ENCODE results near the gene P2RY11. TPM values are rescaled to one million over a fixed set of nuclear protein-coding genes. Genes with fewer than 3 reads are reported as not detected.

P2RY11 gene
- total and polyA plus RNA-seq, 7 donors, result 4.0 to 18.5 (median 12.7) TPM

DNA sequence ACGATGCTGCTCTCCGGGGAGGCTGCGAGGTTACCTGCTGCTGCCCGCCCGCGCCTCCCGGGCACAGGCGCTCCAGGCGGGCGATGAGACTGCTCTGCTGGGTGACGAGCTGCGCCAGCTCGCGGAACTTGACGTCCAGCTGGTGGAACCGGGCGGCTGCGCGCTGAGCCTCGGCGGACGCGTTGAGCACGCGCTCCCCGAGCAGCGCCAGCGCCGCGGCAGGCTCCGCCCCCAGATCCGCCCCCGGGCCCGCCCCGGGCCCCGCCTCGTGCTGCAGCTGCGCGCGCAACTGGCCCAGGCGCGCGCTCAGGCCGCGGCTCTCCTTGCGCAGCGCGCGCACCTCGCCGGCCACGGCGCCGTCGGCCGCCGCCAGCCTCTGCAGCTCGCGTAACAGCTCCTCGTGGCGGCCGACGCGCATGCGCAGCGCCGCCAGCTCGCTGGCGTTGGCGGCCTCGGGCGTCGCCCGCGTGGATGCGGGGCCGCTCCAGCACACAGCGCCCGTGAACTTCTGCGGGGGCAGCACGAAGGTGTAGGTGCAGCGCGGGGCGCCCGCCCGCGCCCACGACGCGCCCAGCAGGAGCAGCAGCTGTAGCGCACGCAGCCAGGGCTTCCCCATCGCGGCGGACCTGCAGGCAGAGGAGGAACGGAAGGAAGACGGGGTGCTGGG, 15.4 kb upstream of the P2RY11 start:
- TF ChIP-seq, protein P1, sequence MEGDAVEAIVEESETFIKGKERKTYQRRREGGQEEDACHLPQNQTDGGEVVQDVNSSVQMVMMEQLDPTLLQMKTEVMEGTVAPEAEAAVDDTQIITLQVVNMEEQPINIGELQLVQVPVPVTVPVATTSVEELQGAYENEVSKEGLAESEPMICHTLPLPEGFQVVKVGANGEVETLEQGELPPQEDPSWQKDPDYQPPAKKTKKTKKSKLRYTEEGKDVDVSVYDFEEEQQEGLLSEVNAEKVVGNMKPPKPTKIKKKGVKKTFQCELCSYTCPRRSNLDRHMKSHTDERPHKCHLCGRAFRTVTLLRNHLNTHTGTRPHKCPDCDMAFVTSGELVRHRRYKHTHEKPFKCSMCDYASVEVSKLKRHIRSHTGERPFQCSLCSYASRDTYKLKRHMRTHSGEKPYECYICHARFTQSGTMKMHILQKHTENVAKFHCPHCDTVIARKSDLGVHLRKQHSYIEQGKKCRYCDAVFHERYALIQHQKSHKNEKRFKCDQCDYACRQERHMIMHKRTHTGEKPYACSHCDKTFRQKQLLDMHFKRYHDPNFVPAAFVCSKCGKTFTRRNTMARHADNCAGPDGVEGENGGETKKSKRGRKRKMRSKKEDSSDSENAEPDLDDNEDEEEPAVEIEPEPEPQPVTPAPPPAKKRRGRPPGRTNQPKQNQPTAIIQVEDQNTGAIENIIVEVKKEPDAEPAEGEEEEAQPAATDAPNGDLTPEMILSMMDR (IDR thresholded peaks at IDR 0.05), result no peak
- no peaks in the 10 kb centered on the region for H3K36me3 ChIP-seq (ENCODE audit: insufficient read depth in 1 of 2, low read depth in 1 of 2)
- peak overlapping the region; percentile 64 for H3K4me3 ChIP-seq
- ATAC-seq (peak; percentile 92 to 94 (median 93)), DNase-seq (peak; percentile 90 to 92)
- peaks cover 3% of the 10 kb centered on the region for H3K4me1 ChIP-seq
- no peaks in the 10 kb centered on the region for H3K9me3 ChIP-seq
- H3K27me3 ChIP-seq (ENCODE audit: insufficient read depth in 3 of 3, low read length in 2 of 3), result peaks cover 0 to 7% (median 0%) of the 10 kb centered on the region in 3 donors
- WGBS, 3 donors, result 1 to 3% (median 2%) methylated on average over 55 to 97 of the region's 97 CpGs
- peak overlapping the region; percentile 41 for H3K27ac ChIP-seq
- intact Hi-C loops (cut with DNase I), result no loop called here

DNA sequence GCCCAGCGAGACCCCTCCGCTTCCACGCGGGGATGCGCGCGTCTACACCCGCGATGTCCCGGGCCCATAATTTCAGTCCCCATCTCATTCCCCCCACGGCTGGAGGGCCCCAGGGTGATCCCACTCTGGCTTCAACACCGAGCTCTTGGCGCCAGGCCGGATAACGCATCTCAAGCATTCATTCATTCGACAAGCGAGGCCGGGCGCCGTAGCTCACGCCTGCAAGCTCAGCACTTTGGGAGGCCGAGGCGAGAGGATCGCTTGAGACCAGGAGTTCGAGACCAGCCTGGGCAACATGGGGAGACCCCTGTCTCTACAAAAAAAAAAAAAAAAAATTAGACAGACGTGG, 14.9 kb upstream of the P2RY11 start:
- no peaks in the 10 kb centered on the region for H3K36me3 ChIP-seq (ENCODE audit: insufficient read depth in 1 of 2, low read depth in 1 of 2)
- ATAC-seq (peak in 2 of 4 donors; percentile 4 to 20), DNase-seq (peak in 1 of 2 donors; percentile 57)
- TF ChIP-seq, protein P1 (IDR thresholded peaks at IDR 0.05), result no peak
- WGBS, 3 donors, result 16 to 31% (median 21%) methylated on average over 20 to 26 of the region's 26 CpGs
- peak overlapping the region; percentile 64 for H3K4me3 ChIP-seq
- H3K27me3 ChIP-seq (ENCODE audit: insufficient read depth in 3 of 3, low read length in 2 of 3), result peaks cover 0 to 7% (median 0%) of the 10 kb centered on the region in 3 donors
- peak overlapping the region; percentile 41 for H3K27ac ChIP-seq
- H3K9me3 ChIP-seq, result no peaks in the 10 kb centered on the region
- peaks cover 3% of the 10 kb centered on the region for H3K4me1 ChIP-seq
- intact Hi-C loops (cut with DNase I), result no loop called here

DNA sequence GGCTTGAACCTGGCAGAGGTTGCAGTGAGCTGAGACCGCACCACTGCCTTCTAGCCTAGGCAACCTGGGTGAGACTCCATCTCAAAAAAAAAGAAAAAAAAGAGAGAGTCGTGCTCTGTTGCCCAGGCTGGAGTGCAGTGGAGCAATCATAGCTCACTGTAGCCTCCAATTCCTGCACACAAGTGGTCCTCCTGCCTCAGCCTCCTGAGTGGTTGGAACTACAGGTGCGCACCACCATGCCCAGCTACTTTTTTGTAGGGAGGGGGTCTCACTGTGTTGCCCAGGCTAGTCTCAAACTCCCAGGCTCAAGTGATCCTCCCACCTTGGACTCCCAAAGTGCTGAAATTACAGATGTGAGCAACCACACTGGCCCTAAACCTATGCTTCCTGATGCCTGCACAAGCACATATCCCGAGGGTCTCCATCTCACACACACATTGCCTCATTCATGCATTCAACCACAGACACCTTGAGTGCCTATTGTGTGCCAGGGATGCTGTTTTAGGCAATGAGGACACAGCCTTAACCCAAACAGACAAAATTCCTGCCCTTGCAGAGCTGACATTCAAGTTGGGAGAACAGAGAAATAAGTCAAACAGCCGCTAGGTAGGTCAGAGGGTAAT, 11.2 kb upstream of the P2RY11 start:
- Histone ChIP-seq H3K4me3 (no peak overlapping the region), H3K9me3 (no peaks in the 10 kb centered on the region), H3K27me3 (ENCODE audit: insufficient read depth in 3 of 3, low read length in 2 of 3) (peaks cover 0 to 7% (median 0%) of the 10 kb centered on the region in 3 donors), H3K36me3 (ENCODE audit: insufficient read depth in 1 of 2, low read depth in 1 of 2) (no peaks in the 10 kb centered on the region), H3K27ac (no peak overlapping the region), H3K4me1 (peaks cover 3% of the 10 kb centered on the region)
- 84 to 93% (median 86%) methylated on average over 5 of the region's 5 CpGs for WGBS, 3 donors
- ATAC-seq, result no peak
- peak in 1 of 2 donors; percentile 5 for DNase-seq
- TF ChIP-seq, protein P1 (IDR thresholded peaks at IDR 0.05), result no peak
- intact Hi-C loops (cut with DNase I), result no loop called here

DNA sequence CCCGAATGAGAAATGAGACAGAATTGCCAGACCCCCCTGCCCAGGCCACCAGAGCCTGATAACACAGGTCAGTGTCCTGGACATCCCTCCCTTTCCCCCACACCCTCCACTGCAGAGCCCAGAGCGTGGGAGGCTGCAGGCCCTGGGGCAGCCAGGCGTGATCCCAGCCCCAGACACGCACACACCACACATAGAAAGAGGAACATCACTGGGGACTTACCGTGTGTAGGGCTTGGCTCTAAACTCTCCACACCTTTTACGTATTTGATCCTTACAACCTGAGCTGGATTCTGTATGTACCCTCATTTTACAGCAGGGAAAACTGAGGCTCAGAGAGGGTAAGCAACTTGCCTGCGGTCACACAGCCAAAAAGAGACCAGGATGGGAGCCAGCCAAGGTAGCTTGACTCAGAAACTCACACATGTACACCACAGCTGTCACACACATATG, 8.7 kb upstream of the P2RY11 start:
- intact Hi-C loops (cut with DNase I), result no loop called here
- H3K27me3 ChIP-seq (ENCODE audit: insufficient read depth in 3 of 3, low read length in 2 of 3), result peaks cover 0 to under 1% (median 0%) of the 10 kb centered on the region in 3 donors
- TF ChIP-seq, protein P1 (IDR thresholded peaks at IDR 0.05), result no peak
- H3K9me3 ChIP-seq, result no peaks in the 10 kb centered on the region
- H3K36me3 ChIP-seq (ENCODE audit: insufficient read depth in 1 of 2, low read depth in 1 of 2), result peaks cover 4 to 9% of the 10 kb centered on the region in 2 donors
- no peak for ATAC-seq
- no peak overlapping the region for H3K27ac ChIP-seq
- H3K4me3 ChIP-seq, result no peak overlapping the region
- DNase-seq, result no peak
- H3K4me1 ChIP-seq, result peaks cover 11% of the 10 kb centered on the region
- WGBS, 3 donors, result 80 to 83% (median 81%) methylated on average over 7 of the region's 7 CpGs

Measured in psoas muscle (tissue), 8 donors.